ENCODE measurements around the gene EFNA5. TPM values are rescaled to one million over a fixed set of nuclear protein-coding genes. Genes with fewer than 3 reads are reported as not detected.

The EFNA5 gene
- polyA plus RNA-seq, 3 donors: 0.01 TPM; not detected in 2

DNA sequence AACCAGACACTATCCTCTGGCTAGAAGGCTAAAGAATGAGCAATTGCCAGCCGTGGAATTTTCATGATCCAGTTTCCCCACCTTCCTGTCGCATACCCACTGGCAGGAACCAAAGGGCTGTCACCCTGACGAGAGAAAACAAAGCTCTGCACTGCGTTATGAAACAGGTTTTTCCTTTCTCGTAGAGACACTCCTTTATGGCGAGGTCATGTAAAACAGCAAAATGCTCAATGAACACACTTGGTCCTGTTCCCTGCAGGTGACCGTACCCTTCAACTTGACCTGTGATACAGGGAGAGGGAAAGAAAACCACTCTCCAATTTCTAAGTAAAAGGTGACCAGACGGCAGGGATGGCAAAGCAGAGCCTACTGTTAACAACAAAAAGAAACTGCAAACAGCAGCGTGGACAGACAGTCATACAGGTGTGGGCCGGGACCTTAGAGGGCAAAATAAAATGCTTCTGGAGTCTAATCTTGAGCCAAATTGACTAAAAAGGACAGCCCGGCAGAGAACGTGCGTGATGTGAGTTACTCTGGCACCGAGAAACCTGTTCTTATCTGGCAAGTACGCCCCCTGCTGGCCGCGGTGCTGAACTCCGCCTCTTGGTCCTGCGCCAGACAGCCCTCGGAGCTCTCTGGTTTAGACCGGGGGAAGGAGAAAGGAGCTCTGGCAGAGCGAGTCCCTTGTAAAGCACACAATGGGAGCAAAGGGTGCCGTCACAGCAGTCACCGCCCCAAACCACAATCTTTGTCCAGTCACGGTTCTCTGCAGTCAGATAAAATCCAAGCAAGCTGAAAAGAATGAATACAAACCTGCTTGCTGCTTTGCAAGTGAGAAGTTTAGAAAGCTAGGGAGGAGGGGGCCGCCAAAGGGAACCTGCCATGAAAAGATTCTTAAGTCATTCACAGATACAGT lies 98.9 kb downstream of the EFNA5 start:
- Histone ChIP-seq H3K36me3 (replicated peaks in 1 of 2; ENCODE audit: control insufficient read depth in 1 of 2, insufficient read depth in 2 of 2, low read length in 2 of 2) (no peaks in the 10 kb centered on the region), H3K27ac (ENCODE audit: low read depth in 1 of 2, low read length in 2 of 2) (peak overlapping the region in 1 of 2 donors; percentile 29), H3K4me2 (replicated peaks; ENCODE audit: extremely low read depth, low read length, poor library complexity, severe bottlenecking) (peak overlapping the region; percentile 78), H3K9me3 (replicated peaks in 1 of 2; ENCODE audit: control insufficient read depth in 1 of 2, insufficient read depth in 1 of 2, low read length in 2 of 2) (no peaks in the 10 kb centered on the region), H3K4me1 (ENCODE audit: control insufficient read depth in 1 of 2, insufficient read depth in 2 of 2, low read length in 2 of 2) (peaks cover 11 to 15% of the 10 kb centered on the region in 2 donors), H3K27me3 (ENCODE audit: control insufficient read depth in 2 of 2, insufficient read depth in 2 of 2, low read length in 2 of 2) (peaks cover 2 to 12% of the 10 kb centered on the region in 2 donors), H3K79me2 (ENCODE audit: insufficient read depth, low read length) (no peaks in the 10 kb centered on the region), H3K4me3 (replicated peaks in 1 of 3; ENCODE audit: low read depth in 2 of 3, low read length in 3 of 3) (peak overlapping the region; percentile 46 to 76 (median 50)), H4K20me1 (ENCODE audit: insufficient read depth, low read length) (no peaks in the 10 kb centered on the region), H3K9ac (ENCODE audit: insufficient read depth, low read length, poor library complexity, severe bottlenecking) (peak overlapping the region; percentile 52), H2AFZ (ENCODE audit: insufficient read depth, low read depth, low read length, poor library complexity, severe bottlenecking) (peak overlapping the region; percentile 76)
- peak; percentile 73 to 81 (median 73) for DNase-seq
- WGBS (ENCODE audit: insufficient coverage): 0% methylated on average over 16 of the region's 26 CpGs
- Mint-ChIP-seq H3K9me3 (no peaks in the 10 kb centered on the region), H3K4me1 (peaks cover 16% of the 10 kb centered on the region), H3K27me3 (ENCODE audit: low read depth in 3 of 3) (peaks cover 0 to 10% (median 5%) of the 10 kb centered on the region in 3 donors), H3K36me3 (no peaks in the 10 kb centered on the region), H3K4me3 (peak overlapping the region; percentile 68 to 91), H3K27ac (peak overlapping the region in 5 of 7 donors; percentile 18 to 60 (median 45))
- intact Hi-C loops (cut with micrococcal nuclease): no loop called here
- TF ChIP-seq, protein P1, sequence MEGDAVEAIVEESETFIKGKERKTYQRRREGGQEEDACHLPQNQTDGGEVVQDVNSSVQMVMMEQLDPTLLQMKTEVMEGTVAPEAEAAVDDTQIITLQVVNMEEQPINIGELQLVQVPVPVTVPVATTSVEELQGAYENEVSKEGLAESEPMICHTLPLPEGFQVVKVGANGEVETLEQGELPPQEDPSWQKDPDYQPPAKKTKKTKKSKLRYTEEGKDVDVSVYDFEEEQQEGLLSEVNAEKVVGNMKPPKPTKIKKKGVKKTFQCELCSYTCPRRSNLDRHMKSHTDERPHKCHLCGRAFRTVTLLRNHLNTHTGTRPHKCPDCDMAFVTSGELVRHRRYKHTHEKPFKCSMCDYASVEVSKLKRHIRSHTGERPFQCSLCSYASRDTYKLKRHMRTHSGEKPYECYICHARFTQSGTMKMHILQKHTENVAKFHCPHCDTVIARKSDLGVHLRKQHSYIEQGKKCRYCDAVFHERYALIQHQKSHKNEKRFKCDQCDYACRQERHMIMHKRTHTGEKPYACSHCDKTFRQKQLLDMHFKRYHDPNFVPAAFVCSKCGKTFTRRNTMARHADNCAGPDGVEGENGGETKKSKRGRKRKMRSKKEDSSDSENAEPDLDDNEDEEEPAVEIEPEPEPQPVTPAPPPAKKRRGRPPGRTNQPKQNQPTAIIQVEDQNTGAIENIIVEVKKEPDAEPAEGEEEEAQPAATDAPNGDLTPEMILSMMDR (IDR thresholded peaks at IDR 0.05): peak; percentile 90

DNA sequence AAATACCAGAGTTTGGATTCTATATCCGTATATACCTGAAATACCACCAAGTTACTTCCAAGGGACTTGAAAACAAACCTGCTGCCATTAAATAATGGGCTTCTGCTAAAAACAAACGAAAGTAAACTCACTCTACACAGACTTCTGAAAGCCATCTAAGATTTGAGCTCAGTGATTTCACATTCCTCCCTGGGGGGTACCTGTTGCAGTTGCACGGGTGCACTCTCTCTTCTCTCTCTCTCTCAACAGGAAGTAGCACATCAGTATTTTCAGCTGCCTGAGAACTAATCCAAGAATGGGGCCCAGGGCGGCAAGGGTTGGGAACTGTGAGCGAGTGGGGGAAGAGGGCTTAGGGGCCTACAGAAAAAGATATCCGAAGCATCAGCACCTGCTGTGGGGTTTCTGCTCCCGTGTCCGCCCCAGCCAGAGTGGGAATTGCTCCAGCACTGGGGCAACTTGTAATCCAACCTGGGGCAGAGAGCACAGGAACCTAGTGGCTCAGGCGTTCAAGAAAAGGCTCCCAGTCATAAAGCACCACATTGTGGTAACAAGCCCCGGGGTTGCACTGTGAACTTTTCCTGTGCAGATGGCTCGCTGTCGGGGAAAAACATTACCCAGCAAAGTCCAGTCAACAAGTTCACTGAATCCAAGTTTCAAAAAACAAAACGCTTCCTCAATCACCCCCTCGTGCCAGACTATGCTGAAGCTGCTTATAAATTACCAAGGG lies 99.8 kb downstream of the EFNA5 start:
- no peaks in the 10 kb centered on the region for H3K9me3 Mint-ChIP-seq
- H3K27ac ChIP-seq (ENCODE audit: low read depth in 1 of 2, low read length in 2 of 2): no peak overlapping the region
- H3K4me1 ChIP-seq (ENCODE audit: control insufficient read depth in 1 of 2, insufficient read depth in 2 of 2, low read length in 2 of 2): peaks cover 11 to 15% of the 10 kb centered on the region in 2 donors
- TF ChIP-seq, protein P1 (IDR thresholded peaks at IDR 0.05): no peak
- peaks cover 16% of the 10 kb centered on the region for H3K4me1 Mint-ChIP-seq
- no peaks in the 10 kb centered on the region for H4K20me1 ChIP-seq (ENCODE audit: insufficient read depth, low read length)
- H3K27me3 Mint-ChIP-seq (ENCODE audit: low read depth in 3 of 3): peaks cover under 1 to 10% (median 5%) of the 10 kb centered on the region in 3 donors
- H3K4me2 ChIP-seq (replicated peaks; ENCODE audit: extremely low read depth, low read length, poor library complexity, severe bottlenecking): peak overlapping the region; percentile 78
- intact Hi-C loops (cut with micrococcal nuclease): no loop called here
- DNase-seq: peak; percentile 2 to 5 (median 2)
- H2AFZ ChIP-seq (ENCODE audit: insufficient read depth, low read depth, low read length, poor library complexity, severe bottlenecking): peak overlapping the region; percentile 76
- H3K4me3 ChIP-seq (replicated peaks in 1 of 3; ENCODE audit: low read depth in 2 of 3, low read length in 3 of 3): peak overlapping the region in 1 of 3 experiments; percentile 76
- H3K9me3 ChIP-seq (replicated peaks in 1 of 2; ENCODE audit: control insufficient read depth in 1 of 2, insufficient read depth in 1 of 2, low read length in 2 of 2): no peaks in the 10 kb centered on the region
- H3K9ac ChIP-seq (ENCODE audit: insufficient read depth, low read length, poor library complexity, severe bottlenecking): peak overlapping the region; percentile 52
- peak overlapping the region; percentile 24 to 65 for H3K4me3 Mint-ChIP-seq
- H3K36me3 ChIP-seq (replicated peaks in 1 of 2; ENCODE audit: control insufficient read depth in 1 of 2, insufficient read depth in 2 of 2, low read length in 2 of 2): no peaks in the 10 kb centered on the region
- peaks cover 2 to 12% of the 10 kb centered on the region in 2 donors for H3K27me3 ChIP-seq (ENCODE audit: control insufficient read depth in 2 of 2, insufficient read depth in 2 of 2, low read length in 2 of 2)
- H3K36me3 Mint-ChIP-seq: no peaks in the 10 kb centered on the region
- H3K79me2 ChIP-seq (ENCODE audit: insufficient read depth, low read length): no peaks in the 10 kb centered on the region
- peak overlapping the region in 1 of 7 donors; percentile 10 for H3K27ac Mint-ChIP-seq
- 15% methylated on average over 8 of the region's 14 CpGs for WGBS (ENCODE audit: insufficient coverage)

Measured in CD14-positive monocyte (primary cell).